Measurements from ENCODE around the gene CALML3. TPM values are rescaled to one million over a fixed set of nuclear protein-coding genes. Genes with fewer than 3 reads are reported as not detected.

CALML3 gene
- total and polyA plus RNA-seq, 7 experiments from 2014 or later, result not detected

- peak overlapping the region in 3 of 9 donors; percentile 13 to 51 (median 19) for H3K27ac Mint-ChIP-seq
- no peak for DNase-seq
These were observed 21.3 kb downstream of the CALML3 start for GRCh38 chr10:5545778-5546710.

GRCh38 chr10:5546891-5547680, 22.3 kb downstream of the CALML3 start:
- Mint-ChIP-seq H3K27me3 (peaks cover 0 to 11% (median 0%) of the 10 kb centered on the region in 5 donors), H3K36me3 (peaks cover 0 to 3% (median under 1%) of the 10 kb centered on the region in 5 donors), H3K9me3 (peaks cover 0 to 16% (median 7%) of the 10 kb centered on the region in 11 donors), H3K27ac (peak overlapping the region in 4 of 9 donors; percentile 13 to 51 (median 28)), H3K4me3 (peak overlapping the region in 1 of 10 donors; percentile 14), H3K4me1 (peaks cover 0 to 27% (median 14%) of the 10 kb centered on the region in 7 donors)
- Histone ChIP-seq H3K27ac (ENCODE audit: low read depth, low read length) (no peak overlapping the region), H3K27me3 (ENCODE audit: control insufficient read depth in 2 of 2, insufficient read depth in 2 of 2, low read length in 2 of 2) (no peaks in the 10 kb centered on the region), H3K9me3 (ENCODE audit: control insufficient read depth in 2 of 3, low read length in 3 of 3) (peaks cover 0 to 9% (median 0%) of the 10 kb centered on the region in 3 experiments), H3K36me3 (ENCODE audit: control insufficient read depth in 2 of 3, insufficient read depth in 3 of 3, low read length in 3 of 3) (no peaks in the 10 kb centered on the region), H3K4me3 (ENCODE audit: low read length) (no peak overlapping the region), H3K4me1 (ENCODE audit: control insufficient read depth in 2 of 2, insufficient read depth in 2 of 2, low read length in 2 of 2) (peaks cover 0 to 28% of the 10 kb centered on the region in 2 donors)
- POLR2A ChIA-PET, result interaction anchor here (4.3 kb wide), 1 partner anchor 16 kb away, joined by 35 read pairs; no protein-coding TSS in a partner anchor
- intact Hi-C loops (cut with micrococcal nuclease), result no loop called here
- no peak for ATAC-seq
- DNase-seq, result no peak
- CTCF ChIA-PET, result interaction anchor here (0.6 to 1.0 kb wide), 2 partner anchors 87 to 698 kb away, joined by 3 read pairs; no protein-coding TSS in a partner anchor

More at GRCh38 chr10:5545778-5546710, 21.3 kb downstream of the CALML3 start:
- Histone ChIP-seq H3K27ac (ENCODE audit: low read depth, low read length) (no peak overlapping the region), H3K4me1 (ENCODE audit: control insufficient read depth in 2 of 2, insufficient read depth in 2 of 2, low read length in 2 of 2) (peaks cover 0 to 17% of the 10 kb centered on the region in 2 donors), H3K27me3 (ENCODE audit: control insufficient read depth in 2 of 2, insufficient read depth in 2 of 2, low read length in 2 of 2) (no peaks in the 10 kb centered on the region), H3K9me3 (ENCODE audit: control insufficient read depth in 2 of 3, low read length in 3 of 3) (peaks cover 0 to 11% (median 0%) of the 10 kb centered on the region in 3 experiments), H3K4me3 (ENCODE audit: low read length) (no peak overlapping the region), H3K36me3 (ENCODE audit: control insufficient read depth in 2 of 3, insufficient read depth in 3 of 3, low read length in 3 of 3) (no peaks in the 10 kb centered on the region)
- intact Hi-C loops (cut with micrococcal nuclease), result no loop called here
- no peak for ATAC-seq
- Mint-ChIP-seq H3K9me3 (peaks cover 0 to 27% (median 9%) of the 10 kb centered on the region in 11 donors), H3K4me1 (peaks cover 0 to 18% (median 5%) of the 10 kb centered on the region in 7 donors), H3K4me3 (no peak overlapping the region), H3K27me3 (peaks cover 0 to 11% (median 0%) of the 10 kb centered on the region in 5 donors), H3K36me3 (peaks cover 0 to 6% (median 2%) of the 10 kb centered on the region in 5 donors)
- CTCF ChIA-PET, result interaction anchor here (1.0 to 1.5 kb wide), 2 partner anchors 77 to 697 kb away, joined by 3 to 4 read pairs; no protein-coding TSS in a partner anchor
- POLR2A ChIA-PET, result interaction anchor here (1.3 to 4.3 kb wide), 2 partner anchors 17 to 98 kb away, joined by 4 to 35 read pairs; no protein-coding TSS in a partner anchor

- H3K27ac ChIP-seq (ENCODE audit: low read depth, low read length), result peak overlapping the region; percentile 3
- CTCF ChIA-PET, result interaction anchor here (0.6 to 1.2 kb wide), 2 partner anchors 88 to 104 kb away, joined by 3 read pairs; no protein-coding TSS in a partner anchor
These were observed 22.8 kb downstream of the CALML3 start for GRCh38 chr10:5547681-5547930.

DNA sequence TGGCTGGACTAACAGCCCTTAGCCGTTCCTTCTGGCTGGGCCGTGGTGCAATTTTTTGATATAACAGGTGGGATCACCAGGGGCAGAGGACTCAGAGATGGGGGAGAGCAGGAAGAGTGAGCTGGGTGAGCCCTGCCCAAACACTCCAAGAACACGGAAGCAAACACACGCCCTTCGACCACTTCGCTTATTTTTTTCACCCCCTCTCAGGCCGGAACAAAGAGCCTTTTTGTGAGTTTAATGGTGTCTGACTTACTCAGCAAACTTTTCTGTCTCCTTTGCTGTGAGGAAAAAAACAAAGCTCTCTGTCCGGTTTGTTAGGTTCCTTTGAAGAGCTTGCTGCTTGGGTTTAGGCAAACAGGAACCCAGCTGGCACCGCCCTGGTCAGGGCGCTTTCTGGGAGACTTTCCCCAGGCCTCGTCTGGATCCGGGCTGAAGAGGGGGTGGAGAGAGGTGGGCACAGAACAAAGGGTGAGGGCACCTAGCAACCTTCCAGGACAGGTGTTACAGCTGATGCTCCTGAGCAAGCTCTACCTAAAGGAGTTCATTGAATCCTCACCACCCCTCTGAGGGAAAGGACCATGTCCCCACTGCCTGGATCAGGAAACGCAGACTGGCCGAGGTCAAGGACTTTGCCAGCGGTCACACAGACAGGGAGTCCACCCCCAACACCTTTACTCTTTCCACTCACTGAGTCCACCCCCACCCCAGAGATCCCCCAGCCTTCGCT, 23.3 kb downstream of the CALML3 start:
- Histone ChIP-seq H3K9me3 (ENCODE audit: control insufficient read depth in 2 of 3, low read length in 3 of 3) (no peaks in the 10 kb centered on the region), H3K36me3 (ENCODE audit: control insufficient read depth in 2 of 3, insufficient read depth in 3 of 3, low read length in 3 of 3) (no peaks in the 10 kb centered on the region), H3K4me1 (ENCODE audit: control insufficient read depth in 2 of 2, insufficient read depth in 2 of 2, low read length in 2 of 2) (peaks cover 0 to 38% of the 10 kb centered on the region in 2 donors), H3K27me3 (ENCODE audit: control insufficient read depth in 2 of 2, insufficient read depth in 2 of 2, low read length in 2 of 2) (no peaks in the 10 kb centered on the region), H3K4me3 (ENCODE audit: low read length) (no peak overlapping the region), H3K27ac (ENCODE audit: low read depth, low read length) (peak overlapping the region; percentile 3)
- no peak overlapping the region for H3K27ac Mint-ChIP-seq
- peaks cover 0 to 11% (median 0%) of the 10 kb centered on the region in 5 donors for H3K27me3 Mint-ChIP-seq
- no peak overlapping the region for H3K4me3 Mint-ChIP-seq
- H3K9me3 Mint-ChIP-seq, result peaks cover 0 to 6% (median 2%) of the 10 kb centered on the region in 11 donors
- intact Hi-C loops (cut with micrococcal nuclease), result loop anchor here in 1 of 2 donors (1.0 to 2.0 kb wide), 2 partner anchors 75 to 102 kb away; no protein-coding TSS in a partner anchor
- ATAC-seq (no peak), DNase-seq (no peak)
- H3K4me1 Mint-ChIP-seq, result peaks cover 0 to 37% (median 22%) of the 10 kb centered on the region in 7 donors
- POLR2A ChIA-PET, result interaction anchor here (0.7 to 4.3 kb wide), 8 partner anchors 12 to 106 kb away, joined by 3 to 35 read pairs (median 4); no protein-coding TSS in a partner anchor
- peaks cover 0 to 3% (median 0%) of the 10 kb centered on the region in 5 donors for H3K36me3 Mint-ChIP-seq
- CTCF ChIA-PET, result interaction anchor here (1.0 to 1.2 kb wide), 4 partner anchors 75 to 104 kb away, joined by 3 to 4 read pairs (median 4); no protein-coding TSS in a partner anchor

More at GRCh38 chr10:5547681-5547930, 22.8 kb downstream of the CALML3 start:
- Mint-ChIP-seq H3K9me3 (peaks cover 0 to 11% (median 5%) of the 10 kb centered on the region in 11 donors), H3K36me3 (peaks cover 0 to 3% (median 0%) of the 10 kb centered on the region in 5 donors), H3K4me3 (peak overlapping the region in 1 of 10 donors; percentile 14), H3K4me1 (peaks cover 0 to 32% (median 19%) of the 10 kb centered on the region in 7 donors), H3K27ac (peak overlapping the region in 1 of 9 donors; percentile 22), H3K27me3 (peaks cover 0 to 11% (median 0%) of the 10 kb centered on the region in 5 donors)
- no peak for ATAC-seq
- Histone ChIP-seq H3K4me3 (ENCODE audit: low read length) (no peak overlapping the region), H3K4me1 (ENCODE audit: control insufficient read depth in 2 of 2, insufficient read depth in 2 of 2, low read length in 2 of 2) (peaks cover 0 to 33% of the 10 kb centered on the region in 2 donors), H3K36me3 (ENCODE audit: control insufficient read depth in 2 of 3, insufficient read depth in 3 of 3, low read length in 3 of 3) (no peaks in the 10 kb centered on the region), H3K27me3 (ENCODE audit: control insufficient read depth in 2 of 2, insufficient read depth in 2 of 2, low read length in 2 of 2) (no peaks in the 10 kb centered on the region), H3K9me3 (ENCODE audit: control insufficient read depth in 2 of 3, low read length in 3 of 3) (peaks cover 0 to 5% (median 0%) of the 10 kb centered on the region in 3 experiments)
- POLR2A ChIA-PET, result interaction anchor here (4.3 kb wide), 1 partner anchor 16 kb away, joined by 35 read pairs; no protein-coding TSS in a partner anchor
- no peak for DNase-seq
- intact Hi-C loops (cut with micrococcal nuclease), result no loop called here

- Mint-ChIP-seq H3K4me3 (peak overlapping the region in 1 of 10 donors; percentile 6), H3K4me1 (peaks cover 5 to 47% (median 31%) of the 10 kb centered on the region in 7 donors), H3K36me3 (peaks cover 0 to 3% (median 0%) of the 10 kb centered on the region in 5 donors), H3K9me3 (peaks cover 0 to under 1% (median 0%) of the 10 kb centered on the region in 11 donors), H3K27me3 (peaks cover 0 to 3% (median 0%) of the 10 kb centered on the region in 5 donors), H3K27ac (peak overlapping the region in 4 of 9 donors; percentile 36 to 90 (median 49))
- ChIA-PET POLR2A (interaction anchor here (1.2 to 4.3 kb wide), 4 partner anchors 11 to 102 kb away, joined by 3 to 35 read pairs (median 6); no protein-coding TSS in a partner anchor), CTCF (interaction anchor here (0.7 to 1.1 kb wide), 2 partner anchors 73 to 106 kb away, joined by 3 to 4 read pairs; no protein-coding TSS in a partner anchor)
- no peaks in the 10 kb centered on the region for H3K9me3 ChIP-seq (ENCODE audit: control insufficient read depth in 2 of 3, low read length in 3 of 3)
- H3K4me3 ChIP-seq (ENCODE audit: low read length), result no peak overlapping the region
- no peak overlapping the region for H3K27ac ChIP-seq (ENCODE audit: low read depth, low read length)
- H3K27me3 ChIP-seq (ENCODE audit: control insufficient read depth in 2 of 2, insufficient read depth in 2 of 2, low read length in 2 of 2), result no peaks in the 10 kb centered on the region
- intact Hi-C loops (cut with micrococcal nuclease), result loop anchor here (1.0 to 2.0 kb wide), 2 partner anchors 15 to 73 kb away; no protein-coding TSS in a partner anchor
- no peaks in the 10 kb centered on the region for H3K36me3 ChIP-seq (ENCODE audit: control insufficient read depth in 2 of 3, insufficient read depth in 3 of 3, low read length in 3 of 3)
- DNase-seq (no peak), ATAC-seq (no peak)
- H3K4me1 ChIP-seq (ENCODE audit: control insufficient read depth in 2 of 2, insufficient read depth in 2 of 2, low read length in 2 of 2), result peaks cover 0 to 49% of the 10 kb centered on the region in 2 donors
These were observed 24.9 kb downstream of the CALML3 start for GRCh38 chr10:5549462-5550249.

Data from naive thymus-derived CD4-positive, alpha-beta T cell (primary cell).